Neural cell (in vitro differentiated cells): ENCODE results near the gene OFD1. TPM values are rescaled to one million over a fixed set of nuclear protein-coding genes. Genes with fewer than 3 reads are reported as not detected.

Experiments used
- H2AFZ ChIP-seq: fragments of 200-600, 300-800 bp; sonication (generic), shearing (Covaris generic); 2 replicates; pipeline ENCODE4 v1.6.0; 2014; ENCODE audit warnings: low read depth, mild to moderate bottlenecking, antibody characterized with exemption, low read length, moderate library complexity
- H3F3A ChIP-seq: fragments of 200-600 bp; shearing (Covaris generic); 2 replicates; pipeline ENCODE4 v1.6.1; 2016; ENCODE audit warnings: mild to moderate bottlenecking, moderate library complexity, mixed read lengths, antibody characterized with exemption, low read length; ENCODE audit not compliant: insufficient read depth, poor library complexity, severe bottlenecking
- H3K27ac ChIP-seq: fragments of 200-600, 300-800 bp; sonication (generic), shearing (Covaris generic); 2 replicates; pipeline ENCODE4 v1.5.1; 2014; ENCODE audit warnings: mild to moderate bottlenecking, low read length, moderate library complexity
- H3K27me3 ChIP-seq: fragments of 300-800, 200-600 bp; sonication (generic), shearing (Covaris generic); 2 replicates; pipeline ENCODE4 v1.6.0; 2014; ENCODE audit warnings: mild to moderate bottlenecking, low read depth, low read length, moderate library complexity; ENCODE audit not compliant: insufficient read depth
- H3K36me3 ChIP-seq: fragments of 300-800, 200-600 bp; sonication (generic), shearing (Covaris generic); 2 replicates; pipeline ENCODE4 v1.5.1; 2014; ENCODE audit warnings: mild to moderate bottlenecking, antibody characterized with exemption, low read length, moderate library complexity; ENCODE audit not compliant: insufficient read depth
- H3K4me2 ChIP-seq: fragments of 300-800, 200-600 bp; sonication (generic), shearing (Covaris generic); 2 replicates; pipeline ENCODE4 v1.6.0; 2014; ENCODE audit warnings: mild to moderate bottlenecking, low read length
- H3K4me3 ChIP-seq: fragments of 300-800, 200-600 bp; sonication (generic), shearing (Covaris generic); 2 replicates; pipeline ENCODE4 v1.5.1; 2014; ENCODE audit warnings: mild to moderate bottlenecking, low read length, moderate library complexity
- H3K79me2 ChIP-seq: fragments of 200-600 bp; shearing (Covaris generic); replicated peaks from 2 replicates; pipeline ENCODE4 v1.6.0; 2014; ENCODE audit warnings: mild to moderate bottlenecking, low read length, moderate library complexity; ENCODE audit not compliant: insufficient read depth
- H3K9ac ChIP-seq: fragments of 300-800, 200-600 bp; sonication (generic), shearing (Covaris generic); 2 replicates; pipeline ENCODE4 v1.6.1; 2016; ENCODE audit warnings: mild to moderate bottlenecking, low read length, mixed read lengths
- H3K9me2 ChIP-seq: fragments of 200-600 bp; shearing (Covaris generic); 2 replicates; pipeline ENCODE4 v1.6.1; 2016; ENCODE audit warnings: mild to moderate bottlenecking, low read length, mixed read lengths; ENCODE audit not compliant: insufficient read depth
- H3K9me3 ChIP-seq: fragments of 200-600, 300-800 bp; sonication (generic), shearing (Covaris generic); 2 replicates; pipeline ENCODE4 v1.6.1; 2016; ENCODE audit warnings: mild to moderate bottlenecking, mixed run types, low read length, moderate library complexity, mixed read lengths
- H4K20me1 ChIP-seq: fragments of 200-600 bp; shearing (Covaris generic); 2 replicates; pipeline ENCODE4 v1.6.1; 2016; ENCODE audit warnings: mild to moderate bottlenecking, mixed run types; ENCODE audit not compliant: insufficient read depth
- EP300 ChIP-seq: fragments of 450-650 bp; conservative IDR thresholded peaks from 2 replicates; pipeline ENCODE4 v1.6.1; 2014; ENCODE audit warnings: antibody characterized with exemption, mild to moderate bottlenecking, moderate library complexity; ENCODE audit not compliant: poor library complexity, severe bottlenecking
- EZH2 ChIP-seq: fragments of 200-600, 300-800 bp; shearing (Covaris generic), sonication (generic); IDR thresholded peaks from 2 replicates; pipeline ENCODE4 v1.6.1; 2014; ENCODE audit warnings: antibody characterized with exemption, low read length, borderline replicate concordance, mild to moderate bottlenecking; ENCODE audit not compliant: insufficient read depth, poor library complexity, severe bottlenecking
- MXI1 ChIP-seq: fragments of 450-650 bp; conservative IDR thresholded peaks from 2 replicates; pipeline ENCODE4 v1.6.1; 2014; ENCODE audit warnings: antibody characterized with exemption, mild to moderate bottlenecking; ENCODE audit not compliant: poor library complexity, severe bottlenecking
- POLR2AphosphoS5 ChIP-seq: IDR thresholded peaks from 2 replicates; pipeline ENCODE4 v1.6.1; 2012
- RAD21 ChIP-seq: fragments of 450-650 bp; conservative IDR thresholded peaks from 2 replicates; pipeline ENCODE4 v1.6.1; 2014; ENCODE audit warnings: antibody characterized with exemption, mild to moderate bottlenecking, moderate library complexity
- REST ChIP-seq: IDR thresholded peaks from 2 replicates; pipeline ENCODE4 v1.6.1; 2012; ENCODE audit warnings: borderline replicate concordance
- SMC3 ChIP-seq: fragments of 450-650 bp; conservative IDR thresholded peaks from 2 replicates; pipeline ENCODE4 v1.6.1; 2014; ENCODE audit warnings: antibody characterized with exemption, mild to moderate bottlenecking, moderate library complexity; ENCODE audit not compliant: poor library complexity
- TAF1 ChIP-seq: IDR thresholded peaks from 2 replicates; pipeline ENCODE4 v1.6.1; 2012; ENCODE audit warnings: low read depth
- polyA plus RNA-seq: library from polyadenylated mRNA; depleted of rRNA; stranded (reverse); fragments of >200 nt; gene quantifications from 2 replicates; pipeline ENCODE4 v1.2.3, GENCODE V29; 2014
- TF ChIP-seq, protein P1 (sequence below): fragments of 450-650 bp; IDR thresholded peaks from 2 replicates; pipeline ENCODE4 v1.5.1; 2014; ENCODE audit warnings: antibody characterized with exemption, mild to moderate bottlenecking, moderate library complexity; ENCODE audit not compliant: poor library complexity, severe bottlenecking

The OFD1 gene
- polyA plus RNA-seq, 1 donor from 2014 or later = 35.1 TPM

GRCh38 chrX:13699183-13699826 lies 35.2 kb upstream of the OFD1 start:
- no peaks in the 10 kb centered on the region for H4K20me1 ChIP-seq

GRCh38 chrX:13700380-13700779 lies 34.2 kb upstream of the OFD1 start:
- no peak overlapping the region for H3K27ac ChIP-seq
- H3K36me3 ChIP-seq = no peaks in the 10 kb centered on the region
- no peak overlapping the region for H3K4me3 ChIP-seq
- no peak overlapping the region for H2AFZ ChIP-seq
- no peaks in the 10 kb centered on the region for H3K9me3 ChIP-seq
- H3K9me2 ChIP-seq = no peaks in the 10 kb centered on the region
- no peak overlapping the region for H3K9ac ChIP-seq
- H3K79me2 ChIP-seq = no peaks in the 10 kb centered on the region
- no peaks in the 10 kb centered on the region for H3F3A ChIP-seq
- H3K4me2 ChIP-seq = no peak overlapping the region
- no peaks in the 10 kb centered on the region for H3K27me3 ChIP-seq
- no peaks in the 10 kb centered on the region for H4K20me1 ChIP-seq
- TF ChIP-seq SMC3 = no peak
- no peak for TF ChIP-seq EZH2
- no peak for TF ChIP-seq REST
- TF ChIP-seq TAF1 = no peak
- TF ChIP-seq POLR2AphosphoS5 = no peak
- TF ChIP-seq RAD21 = no peak
- TF ChIP-seq EP300 = no peak
- TF ChIP-seq MXI1 = no peak

More at GRCh38 chrX:13699183-13699826, 35.2 kb upstream of the OFD1 start:
- H2AFZ ChIP-seq = no peak overlapping the region
- no peaks in the 10 kb centered on the region for H3K9me2 ChIP-seq
- no peaks in the 10 kb centered on the region for H3F3A ChIP-seq
- H3K27me3 ChIP-seq = no peaks in the 10 kb centered on the region
- no peak for TF ChIP-seq REST
- no peak for TF ChIP-seq RAD21
- TF ChIP-seq TAF1 = no peak
- TF ChIP-seq SMC3 = no peak
- TF ChIP-seq, protein P1, sequence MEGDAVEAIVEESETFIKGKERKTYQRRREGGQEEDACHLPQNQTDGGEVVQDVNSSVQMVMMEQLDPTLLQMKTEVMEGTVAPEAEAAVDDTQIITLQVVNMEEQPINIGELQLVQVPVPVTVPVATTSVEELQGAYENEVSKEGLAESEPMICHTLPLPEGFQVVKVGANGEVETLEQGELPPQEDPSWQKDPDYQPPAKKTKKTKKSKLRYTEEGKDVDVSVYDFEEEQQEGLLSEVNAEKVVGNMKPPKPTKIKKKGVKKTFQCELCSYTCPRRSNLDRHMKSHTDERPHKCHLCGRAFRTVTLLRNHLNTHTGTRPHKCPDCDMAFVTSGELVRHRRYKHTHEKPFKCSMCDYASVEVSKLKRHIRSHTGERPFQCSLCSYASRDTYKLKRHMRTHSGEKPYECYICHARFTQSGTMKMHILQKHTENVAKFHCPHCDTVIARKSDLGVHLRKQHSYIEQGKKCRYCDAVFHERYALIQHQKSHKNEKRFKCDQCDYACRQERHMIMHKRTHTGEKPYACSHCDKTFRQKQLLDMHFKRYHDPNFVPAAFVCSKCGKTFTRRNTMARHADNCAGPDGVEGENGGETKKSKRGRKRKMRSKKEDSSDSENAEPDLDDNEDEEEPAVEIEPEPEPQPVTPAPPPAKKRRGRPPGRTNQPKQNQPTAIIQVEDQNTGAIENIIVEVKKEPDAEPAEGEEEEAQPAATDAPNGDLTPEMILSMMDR = no peak
- TF ChIP-seq EP300 = no peak
- no peak for TF ChIP-seq MXI1
- no peaks in the 10 kb centered on the region for H3K9me3 ChIP-seq
- peaks cover 5% of the 10 kb centered on the region for H3K79me2 ChIP-seq
- H3K27ac ChIP-seq = no peak overlapping the region
- no peak overlapping the region for H3K4me2 ChIP-seq
- H3K9ac ChIP-seq = no peak overlapping the region
- H3K36me3 ChIP-seq = no peaks in the 10 kb centered on the region
- no peak overlapping the region for H3K4me3 ChIP-seq
